Germinal center (tissue), 1 donor: ENCODE measurements around the gene GRIN2A.
"Not testable (repeated sequence)": the region's sequence is repeated elsewhere in the genome, so short reads cannot be mapped to it uniquely, and the experiment has no call there.

Source experiments
- DNase-seq: peaks from one replicate; pipeline ENCODE4 v3.0.0; 2012; ENCODE audit warnings: mixed read lengths, low spot score

GRIN2A gene

GRCh38 chr16:9913604-9914326, 268.5 kb downstream of the GRIN2A start:
- DNase-seq, result no peak

- DNase-seq, result no peak
Observed at GRCh38 chr16:9911989-9912388, 270.2 kb downstream of the GRIN2A start.

GRCh38 chr16:9911231-9911630, 271.0 kb downstream of the GRIN2A start:
- DNase-seq, result no peak

DNA sequence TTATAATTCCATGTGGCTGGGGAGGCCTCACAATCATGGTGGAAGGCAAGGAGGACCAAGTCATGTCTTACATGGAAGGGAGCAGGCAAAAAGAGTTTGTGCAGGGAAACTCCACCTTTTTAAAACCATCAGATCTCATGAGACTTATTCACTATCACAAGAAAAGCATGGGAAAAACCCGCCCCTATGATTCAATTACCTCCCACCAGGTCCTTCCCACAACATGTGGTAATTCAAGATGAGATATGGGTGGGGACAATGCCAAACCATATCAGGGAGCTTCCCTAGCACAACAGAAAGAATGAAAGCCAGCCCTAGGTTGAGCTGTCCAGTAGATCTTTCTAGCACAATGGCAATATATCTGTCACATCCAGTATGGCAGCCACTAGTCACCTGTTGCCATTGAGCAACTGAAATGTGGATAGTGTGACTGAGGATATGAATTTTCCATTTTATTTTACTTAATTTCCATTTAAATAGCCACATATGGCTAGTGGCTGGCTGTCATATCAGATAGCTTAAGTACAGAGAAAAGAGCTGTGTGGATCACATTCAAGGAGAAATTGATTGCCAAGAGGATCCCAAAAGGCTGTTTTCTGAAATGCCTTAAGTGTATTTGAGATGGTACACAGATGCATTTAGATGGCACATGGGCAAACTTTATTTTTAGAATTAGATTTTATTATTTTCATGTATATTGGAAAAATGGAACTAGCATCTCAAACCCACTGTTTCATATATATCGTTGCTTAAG, 273.0 kb downstream of the GRIN2A start:
- no peak for DNase-seq

GRCh38 chr16:9908613-9909012, 273.6 kb downstream of the GRIN2A start:
- DNase-seq, result no peak

- no peak for DNase-seq
Observed at GRCh38 chr16:9907752-9908151, 274.5 kb downstream of the GRIN2A start.

DNA sequence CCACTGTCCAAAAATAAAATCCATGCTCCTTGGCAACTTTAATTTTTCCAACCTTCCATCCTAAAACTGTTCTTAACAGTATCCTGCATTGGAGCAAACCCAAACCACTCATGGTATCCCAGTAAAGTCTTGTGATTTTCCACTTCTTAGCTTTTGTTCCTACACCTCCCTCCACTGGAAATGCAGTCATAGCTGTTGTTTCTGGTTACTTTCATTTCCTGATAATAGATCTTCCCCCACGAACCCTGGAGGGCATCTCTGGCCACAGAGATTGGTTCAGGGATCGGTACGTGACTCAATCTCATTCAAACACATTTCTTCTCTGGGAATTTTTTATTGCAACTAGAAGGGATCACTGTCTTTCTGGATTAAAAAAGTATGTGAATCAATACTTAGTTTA, 276.0 kb downstream of the GRIN2A start:
- no peak for DNase-seq

DNA sequence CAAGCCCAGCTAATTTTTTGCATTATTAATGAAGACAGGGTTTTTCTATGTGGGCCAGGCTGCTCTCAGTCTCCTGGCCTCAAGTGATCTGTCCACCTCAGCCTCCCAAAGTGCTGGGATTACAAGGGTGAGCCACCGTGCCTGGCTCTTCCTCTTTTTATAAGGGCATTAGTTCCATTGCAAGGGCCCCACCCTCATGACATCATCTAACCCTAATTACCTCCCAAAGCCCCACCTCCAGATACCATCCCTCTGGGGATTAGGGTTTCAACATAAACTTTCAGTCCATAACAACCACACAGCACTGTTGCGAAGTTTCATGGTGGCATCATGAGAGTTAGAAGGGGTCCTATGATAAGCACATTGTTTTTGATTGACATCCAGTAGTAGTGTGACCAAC, 277.7 kb downstream of the GRIN2A start:
- DNase-seq, result no peak

- DNase-seq, result no peak
Observed at GRCh38 chr16:9900576-9900975, 281.7 kb downstream of the GRIN2A start.

- DNase-seq, result no peak
Observed at GRCh38 chr16:9898555-9898954, 283.7 kb downstream of the GRIN2A start.

- no peak for DNase-seq
Observed at GRCh38 chr16:9898124-9898523, 284.1 kb downstream of the GRIN2A start.

- DNase-seq, result no peak
Observed at GRCh38 chr16:9895817-9896216, 286.4 kb downstream of the GRIN2A start.

GRCh38 chr16:9885876-9886275, 296.4 kb downstream of the GRIN2A start:
- no peak for DNase-seq

- no peak for DNase-seq
Observed at GRCh38 chr16:9885467-9885866, 296.8 kb downstream of the GRIN2A start.

DNA sequence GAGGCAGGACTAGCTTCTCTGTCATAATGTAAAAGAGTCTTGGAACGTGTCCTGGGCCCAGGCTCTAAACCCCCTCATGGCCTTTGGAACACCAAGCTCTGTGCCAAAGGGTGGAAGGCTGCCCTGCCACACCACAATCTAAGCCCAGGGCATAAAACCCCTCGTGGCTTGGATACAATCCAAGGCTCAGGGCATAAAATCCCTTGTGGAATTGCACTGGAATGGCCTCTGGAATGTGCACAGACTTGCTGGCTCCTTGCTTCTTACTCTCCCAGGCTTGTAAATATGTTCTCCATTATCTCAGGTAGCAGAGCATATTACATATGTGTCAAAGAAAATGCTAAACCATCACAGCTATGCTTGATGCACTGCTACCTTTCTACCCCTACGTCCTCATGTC, 306.2 kb downstream of the GRIN2A start:
- not testable (repeated sequence) for DNase-seq

DNA sequence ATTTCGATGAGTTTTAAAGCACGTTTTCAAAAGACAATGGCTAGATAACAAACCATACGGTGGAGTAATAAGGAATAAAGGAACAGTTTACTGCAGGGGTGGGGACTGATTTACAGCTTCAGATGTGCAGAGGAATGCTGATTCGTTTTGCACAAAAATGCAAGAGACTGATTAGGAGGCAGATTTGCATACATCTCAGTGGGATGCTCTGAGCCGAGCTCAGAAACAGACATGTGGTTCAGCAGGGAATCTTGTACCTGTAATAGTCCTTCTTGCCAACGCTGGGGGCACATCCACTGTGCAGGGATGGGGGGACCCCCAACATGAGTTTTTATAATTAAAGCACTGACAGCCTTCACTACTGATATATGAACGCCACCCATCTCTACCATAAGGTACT, 308.0 kb downstream of the GRIN2A start:
- no peak for DNase-seq

DNA sequence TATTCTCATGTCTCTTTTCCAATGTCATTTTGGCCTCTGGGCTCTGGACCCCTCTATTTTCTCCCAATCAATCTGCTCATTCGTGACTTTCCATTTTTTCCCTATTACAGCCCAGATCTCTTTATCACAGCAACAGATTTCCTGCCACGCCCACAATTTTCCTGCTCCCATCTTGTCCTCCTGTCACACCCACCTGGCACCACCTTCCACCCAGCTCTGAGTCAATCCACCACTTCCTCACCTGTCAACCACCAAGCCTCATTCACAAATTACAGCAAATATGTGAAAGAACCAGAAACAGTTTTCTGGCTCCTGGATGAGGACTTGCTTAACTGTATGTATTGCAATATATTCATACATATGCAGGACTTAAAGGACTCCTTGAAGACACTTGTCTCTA, 311.3 kb downstream of the GRIN2A start:
- DNase-seq, result no peak

GRCh38 chr16:9869776-9870175, 312.5 kb downstream of the GRIN2A start:
- no peak for DNase-seq

GRCh38 chr16:9868606-9869149, 313.6 kb downstream of the GRIN2A start:
- no peak for DNase-seq

- DNase-seq, result no peak
Observed at GRCh38 chr16:9867176-9867575, 315.1 kb downstream of the GRIN2A start.

- DNase-seq, result no peak
Observed at GRCh38 chr16:9864461-9864860, 317.8 kb downstream of the GRIN2A start.

GRCh38 chr16:9862327-9862726, 319.9 kb downstream of the GRIN2A start:
- DNase-seq, result no peak

DNA sequence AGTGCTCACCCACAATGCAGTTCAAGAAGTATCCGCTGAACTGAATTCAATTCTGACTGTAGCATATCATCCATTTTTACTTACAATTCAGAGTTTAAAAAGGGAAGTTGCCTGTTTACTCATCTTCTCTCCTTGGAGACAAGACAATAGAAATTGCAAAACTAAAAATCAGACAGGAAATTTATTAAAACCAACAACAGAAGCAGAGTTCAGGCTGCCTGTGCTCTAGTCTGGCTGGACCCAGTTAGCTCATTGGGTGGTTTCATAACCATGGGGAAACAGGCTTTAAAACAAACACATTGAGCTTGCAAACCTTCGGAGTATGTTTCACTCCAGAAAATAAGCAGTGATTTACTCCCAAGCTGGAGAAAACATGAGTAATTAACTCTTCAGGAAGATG, 321.4 kb downstream of the GRIN2A start:
- no peak for DNase-seq
